Stimulated activated CD4-positive, alpha-beta T cell treated with anti-CD3 and anti-CD28 coated beads, Interleukin-4, amount 100 ng/mL, for 4 hours (primary cell): ENCODE results near the gene P3R3URF.

ENCODE experiments used
- DNase-seq, 2 experiments: peaks; one replicate each; pipeline ENCODE4 v3.0.0-alpha.2; 2020

Gene P3R3URF

DNA sequence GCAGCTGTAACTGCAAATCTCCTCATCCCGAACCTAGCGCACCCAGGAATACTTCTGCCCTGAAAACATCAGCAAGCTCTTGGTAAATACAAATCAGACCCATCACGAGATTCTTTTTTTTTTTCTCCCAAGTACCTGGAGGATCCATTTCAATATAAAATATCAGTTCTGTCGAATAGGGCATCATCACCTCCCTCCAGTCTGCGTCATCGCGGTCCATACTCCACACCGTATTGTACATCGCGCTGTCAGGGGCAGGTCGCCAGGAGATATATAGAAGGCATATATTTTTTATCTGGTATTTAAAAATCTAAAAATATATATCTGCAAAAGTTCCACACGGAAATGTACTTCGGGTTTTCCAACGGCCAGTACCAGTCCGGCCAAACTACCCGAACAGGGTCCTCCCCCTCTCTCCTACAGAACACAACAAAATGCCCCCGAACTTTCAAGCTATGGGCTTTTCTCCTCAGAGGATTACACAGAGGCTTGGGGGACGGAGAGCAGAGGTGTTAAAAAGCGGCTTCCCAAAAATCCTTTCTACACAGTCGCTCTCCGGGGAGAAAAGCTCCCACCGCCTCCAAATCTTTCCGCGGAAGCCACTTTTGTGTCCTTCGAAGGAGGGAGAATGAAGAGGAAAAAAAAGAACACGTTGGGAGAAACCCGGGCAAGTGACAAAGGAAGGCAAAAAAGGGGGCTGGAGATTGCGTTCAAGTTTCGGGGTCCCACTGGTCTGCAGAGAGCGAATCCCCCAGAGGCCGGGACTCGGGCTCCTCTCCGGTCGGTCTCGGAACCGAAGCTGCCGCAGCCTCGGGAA is 44.4 kb downstream of the P3R3URF start:
- DNase-seq, result peak; percentile 7 to 13

DNA sequence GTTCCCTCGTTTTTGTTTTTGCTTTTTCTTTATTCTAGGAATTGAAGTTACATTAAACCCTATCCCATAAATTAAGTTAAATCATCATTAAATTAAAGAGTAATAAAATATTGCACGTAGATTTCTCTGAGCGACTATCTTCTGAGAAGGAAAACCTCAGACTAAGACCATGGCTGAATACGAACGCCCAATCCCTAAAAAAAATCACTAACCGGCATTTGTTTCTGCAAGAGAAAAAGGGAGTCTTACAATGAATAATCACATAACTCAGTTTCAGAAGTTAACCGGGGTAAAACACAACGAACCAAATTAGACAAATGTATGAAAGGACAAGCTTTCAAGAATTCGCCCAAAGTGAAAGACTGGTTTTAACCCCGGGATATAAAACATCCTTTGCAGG is 45.2 kb downstream of the P3R3URF start:
- DNase-seq, result no peak

DNA sequence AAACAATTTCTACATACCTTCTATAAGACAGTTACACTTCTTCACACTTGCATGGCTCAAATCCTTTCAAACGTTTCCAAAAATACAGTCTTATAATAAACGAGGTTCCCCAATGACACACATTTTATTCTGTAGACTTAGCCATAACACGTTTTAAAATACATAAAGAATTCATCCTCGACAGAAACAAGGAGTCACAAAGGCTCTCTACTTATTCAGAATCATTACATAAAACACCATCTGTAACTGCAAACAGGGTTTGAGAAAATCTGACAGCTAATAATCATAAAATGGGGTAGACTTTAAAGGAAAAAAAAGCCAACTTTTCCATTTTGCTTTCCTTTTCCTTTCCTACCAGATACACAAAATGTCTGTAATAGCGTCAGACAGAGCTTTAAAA is 45.7 kb downstream of the P3R3URF start:
- no peak for DNase-seq

DNA sequence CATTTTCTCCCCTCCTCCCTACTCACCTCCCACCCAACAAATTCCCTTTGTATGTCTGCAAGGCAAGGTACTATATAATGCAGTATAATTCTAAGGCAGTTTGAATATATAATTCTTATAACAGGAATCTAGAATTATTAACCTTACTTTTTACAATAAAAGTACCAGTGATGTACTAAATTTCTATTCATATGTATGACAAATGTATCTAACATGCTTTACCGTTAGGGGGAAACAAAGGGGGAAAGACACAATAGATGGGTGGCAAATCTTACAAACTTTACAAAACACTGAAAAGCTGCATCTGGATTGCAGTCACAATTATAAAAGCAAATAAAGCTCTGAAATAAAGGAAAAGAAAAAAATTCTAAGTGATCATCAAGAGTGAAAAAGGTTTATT is 46.2 kb downstream of the P3R3URF start:
- DNase-seq, result no peak

DNA sequence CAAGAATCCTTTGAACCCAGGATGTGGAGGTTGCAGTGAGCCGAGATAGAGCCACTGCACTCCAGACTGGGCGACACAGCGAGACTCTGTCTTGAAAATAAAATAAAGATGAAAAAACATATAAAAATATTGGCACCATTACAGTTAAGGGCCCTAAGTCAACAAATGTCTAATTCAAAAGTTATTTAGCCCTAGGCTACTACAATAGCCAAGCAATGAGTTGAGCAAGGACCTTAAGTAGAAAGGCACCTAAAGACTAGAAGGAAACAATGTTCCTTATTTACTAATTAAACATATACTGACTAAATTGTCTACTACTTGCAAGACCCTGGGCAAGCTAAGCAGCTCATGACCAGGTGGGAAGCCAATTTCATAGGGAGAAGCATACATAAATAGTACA is 47.9 kb downstream of the P3R3URF start:
- DNase-seq, result no peak
